ENCODE results near the gene CCND1. TPM values are rescaled to one million over a fixed set of nuclear protein-coding genes. Genes with fewer than 3 reads are reported as not detected.

The CCND1 gene
- total RNA-seq, 1 experiment from 2014 or later, result 372 TPM

- H3K79me1 ChIP-seq (ENCODE audit: insufficient read depth, low read depth, low read length, poor library complexity, severe bottlenecking), result no peaks in the 10 kb centered on the region
- no peak overlapping the region for H4K8ac ChIP-seq (replicated peaks; ENCODE audit: insufficient read length, low read depth, low read length)
- no peak overlapping the region for H2BK15ac ChIP-seq (ENCODE audit: low read depth, low read length)
- H3K4me1 ChIP-seq (ENCODE audit: insufficient read depth, low read length), result peaks cover 3% of the 10 kb centered on the region; the same call in 1 of the 2 replicates
- H3K56ac ChIP-seq (ENCODE audit: insufficient read length, low read depth, low read length), result no peak overlapping the region
- H3K27me3 ChIP-seq (ENCODE audit: insufficient read depth, low read length), result no peaks in the 10 kb centered on the region
- no CpG with 5 or more reads among the region's 13 CpGs for WGBS (ENCODE audit: extremely low coverage, insufficient read length, low lambda C conversion rate)
- H3K27me3 Mint-ChIP-seq (ENCODE audit: low read depth), result peaks cover 10% of the 10 kb centered on the region
- no peak overlapping the region for H2BK20ac ChIP-seq (ENCODE audit: low read depth, low read length, poor library complexity, severe bottlenecking)
- H4K91ac ChIP-seq (ENCODE audit: insufficient read length, low read depth, low read length), result no peak overlapping the region
- no peaks in the 10 kb centered on the region for H3K9me3 Mint-ChIP-seq
- H3K4me3 Mint-ChIP-seq, result no peak overlapping the region
- TF ChIP-seq CTCF (conservative IDR thresholded peaks at IDR 0.05), result no peak
- H3K18ac ChIP-seq (ENCODE audit: insufficient read length, low read depth, low read length), result no peak overlapping the region
- H3K4me2 ChIP-seq (ENCODE audit: insufficient read depth, insufficient read length, low read length), result no peak overlapping the region
- H3K36me3 Mint-ChIP-seq (ENCODE audit: insufficient read depth in 1 of 3, low read depth in 3 of 3), result peaks cover 0 to 9% (median 6%) of the 10 kb centered on the region in 3 experiments; a peak in 5 of 7 replicates
- no peak overlapping the region for H3T11ph ChIP-seq (ENCODE audit: low read length)
- no peak overlapping the region for H2AFZ ChIP-seq (ENCODE audit: low read length)
- no peak overlapping the region for H4K5ac ChIP-seq (ENCODE audit: insufficient read length, low read depth, low read length)
- H3K79me2 ChIP-seq (ENCODE audit: insufficient read depth, low read length), result no peaks in the 10 kb centered on the region
- no peak overlapping the region for H2AK5ac ChIP-seq (ENCODE audit: insufficient read length, low read length)
- no peak overlapping the region for H3K27ac ChIP-seq (ENCODE audit: insufficient read length, low read depth, low read length)
- H2BK120ac ChIP-seq (ENCODE audit: low read depth, low read length, poor library complexity, severe bottlenecking), result no peak overlapping the region
- no peak overlapping the region for H3K27ac Mint-ChIP-seq
- H3K23me2 ChIP-seq (ENCODE audit: insufficient read length, low read depth, low read length, poor library complexity, severe bottlenecking), result peaks cover 16% of the 10 kb centered on the region
- no peak overlapping the region for H3K9ac ChIP-seq (ENCODE audit: extremely low read depth, insufficient read length, low read length)
- no peak overlapping the region for H3K14ac ChIP-seq (ENCODE audit: insufficient read depth, low read length)
- DNase-seq, result no peak
- no peaks in the 10 kb centered on the region for H3K9me3 ChIP-seq (ENCODE audit: control insufficient read depth, low read depth, low read length)
- H3K23ac ChIP-seq (ENCODE audit: insufficient read length, low read depth, low read length), result no peak overlapping the region
- no peaks in the 10 kb centered on the region for H4K20me1 ChIP-seq (ENCODE audit: control insufficient read depth, insufficient read depth, insufficient read length)
- no peak overlapping the region for H3K4ac ChIP-seq (ENCODE audit: low read depth, low read length)
- no peak overlapping the region for H2BK12ac ChIP-seq (ENCODE audit: insufficient read length, low read depth, low read length)
- peaks cover 25 to 27% of the 10 kb centered on the region in 2 experiments for H3K4me1 Mint-ChIP-seq
- H2BK5ac ChIP-seq (ENCODE audit: insufficient read length, low read length), result no peak overlapping the region
Observed at GRCh38 chr11:69699213-69699612, 58.3 kb downstream of the CCND1 start.
